Stimulated activated CD8-positive, alpha-beta memory T cell treated with anti-CD3 and anti-CD28 coated beads, Interleukin-4, amount 100 ng/mL, for 24 hours (primary cell): ENCODE data around the gene SUPT7L.
"Not testable (repeated sequence)": the region's sequence is repeated elsewhere in the genome, so short reads cannot be mapped to it uniquely, and the experiment has no call there.

Experiments
- DNase-seq: peaks from one replicate; pipeline ENCODE4 v3.0.0-alpha.2; 2020; ENCODE audit warnings: low read depth

Gene SUPT7L

DNA sequence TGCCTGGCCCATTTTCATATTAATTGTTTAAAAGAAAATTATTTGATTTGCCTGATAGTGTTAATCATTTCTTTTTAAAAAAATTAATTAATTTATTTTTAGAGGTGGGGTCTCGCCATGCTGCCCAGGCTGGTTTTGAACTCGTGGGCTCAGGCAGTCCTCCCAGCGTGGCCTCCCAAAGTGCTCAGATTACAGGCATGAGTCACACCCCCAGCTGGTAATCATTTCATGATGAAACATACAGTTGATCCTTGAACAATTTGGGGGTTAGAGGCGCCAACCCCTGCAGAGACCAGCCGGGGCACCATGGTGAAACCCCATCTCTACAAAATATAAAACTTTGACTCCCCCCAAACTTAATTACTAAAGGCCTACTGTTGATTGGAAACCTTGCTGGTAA lies 26.6 kb downstream of the SUPT7L start:
- DNase-seq: no peak

DNA sequence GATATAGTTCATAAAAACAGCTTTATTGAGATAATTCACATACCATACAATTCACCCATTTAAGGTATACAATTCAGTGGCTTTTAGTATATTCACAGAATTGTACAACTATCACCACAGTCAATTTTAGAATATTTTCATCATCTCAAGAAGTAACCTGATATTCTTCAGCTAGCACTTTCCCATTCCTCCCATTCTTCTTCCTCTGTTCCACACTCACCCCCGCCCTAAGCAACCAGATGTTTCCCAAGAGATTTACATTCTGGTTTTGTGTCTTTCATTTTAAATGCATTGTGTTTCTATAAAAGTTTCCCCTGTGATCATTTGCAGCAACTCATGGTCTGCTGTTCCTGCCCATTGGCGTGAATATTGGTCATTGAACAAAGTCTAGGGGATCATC lies 29.1 kb downstream of the SUPT7L start:
- DNase-seq: no peak

GRCh38 chr2:27630257-27630656 lies 33.2 kb downstream of the SUPT7L start:
- DNase-seq: not testable (repeated sequence)

DNA sequence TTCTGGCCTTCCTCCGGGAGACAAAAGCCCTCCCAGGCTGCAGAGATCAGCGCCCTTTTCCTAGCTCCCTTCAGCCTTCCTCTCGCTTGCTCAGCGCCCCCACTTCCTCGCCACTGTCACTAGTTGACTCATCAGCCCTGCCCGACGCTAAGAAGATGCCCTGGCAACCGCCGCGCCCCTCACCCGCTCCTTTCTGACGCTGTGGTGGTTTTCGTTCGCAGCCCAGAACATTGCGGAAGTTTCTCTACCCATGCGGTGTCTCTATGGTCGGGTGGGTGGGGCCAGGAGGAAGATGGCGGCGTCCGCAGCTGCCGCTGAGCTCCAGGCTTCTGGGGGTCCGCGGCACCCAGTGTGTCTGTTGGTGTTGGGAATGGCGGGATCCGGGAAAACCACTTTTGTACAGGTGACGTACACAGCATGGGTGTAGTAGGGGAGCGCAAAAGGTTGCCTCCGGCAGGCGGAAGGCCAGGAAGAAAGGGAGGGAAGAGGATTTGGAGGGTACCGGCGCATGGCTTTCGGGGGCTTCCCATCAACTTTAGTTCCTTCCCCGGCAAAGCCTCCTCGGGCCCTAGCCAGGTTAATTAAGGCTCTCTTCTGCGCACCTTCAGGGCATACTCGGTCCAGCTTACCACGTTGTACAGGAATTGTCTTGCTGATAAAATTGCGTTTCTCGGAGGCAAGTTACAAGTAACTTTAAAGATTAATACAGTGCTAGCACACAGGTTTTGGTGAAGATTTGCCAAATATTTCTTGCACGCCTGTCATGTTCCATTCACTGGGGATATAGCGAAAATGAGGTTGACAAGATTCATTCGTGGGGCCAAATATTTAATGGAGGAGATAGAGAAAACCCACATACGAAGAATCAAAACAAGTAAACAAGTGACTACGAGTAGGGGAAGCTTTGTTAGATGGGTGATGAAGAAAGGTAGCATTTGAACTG lies 34.4 kb downstream of the SUPT7L start, which contains the start of the genes CCDC121 and GPN1:
TSS of gene CCDC121 (minus strand) at position 246 of the 943 bp plus-strand sequence. CDS start 1,213 bp downstream, outside the sequence.
TSS of gene GPN1 (plus strand) at position 284 of the 943 bp plus-strand sequence. CDS start at position 293, 9 bp downstream.
- DNase-seq: peak; percentile 93

DNA sequence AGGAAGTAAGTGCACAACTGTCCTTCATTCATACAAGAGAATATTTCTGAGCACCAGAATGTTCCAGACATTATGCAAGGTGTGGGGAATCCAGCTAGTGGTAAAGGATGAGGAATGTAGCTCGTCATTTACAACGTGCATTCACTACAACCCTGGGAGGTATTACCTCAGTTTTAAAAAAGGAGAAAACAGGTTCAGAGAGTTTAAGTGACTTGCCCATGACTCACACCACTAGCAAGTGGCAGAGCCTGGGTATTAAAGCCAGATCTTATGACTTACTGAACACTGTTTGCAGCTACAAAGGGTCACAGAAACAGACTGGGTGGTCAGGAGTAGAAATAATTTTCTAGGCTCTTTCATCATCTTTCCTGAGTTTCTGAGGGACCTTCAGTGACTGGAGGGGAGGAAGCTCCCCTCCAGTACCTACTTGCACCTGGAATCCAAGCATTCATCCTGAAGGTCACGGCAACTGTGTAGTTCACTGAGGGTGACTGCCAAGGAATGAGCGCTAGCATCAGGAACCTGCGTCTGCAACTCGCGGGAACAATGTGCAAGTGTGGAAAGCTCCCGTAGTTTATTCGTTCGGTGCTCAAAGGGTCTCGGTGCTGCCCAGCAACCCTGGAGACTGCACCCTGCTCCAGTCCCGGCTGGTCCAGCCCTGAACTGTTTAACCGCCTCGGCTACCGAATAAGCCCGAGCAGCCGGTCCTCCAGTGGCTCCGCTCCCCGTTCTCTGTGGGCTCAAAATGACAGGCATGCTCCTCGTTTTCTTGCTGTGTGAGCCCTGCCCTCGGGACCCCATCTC lies 35.2 kb downstream of the SUPT7L start:
- DNase-seq: no peak

- DNase-seq: not testable (repeated sequence)
These were observed 36.5 kb downstream of the SUPT7L start for GRCh38 chr2:27626921-27627320.

DNA sequence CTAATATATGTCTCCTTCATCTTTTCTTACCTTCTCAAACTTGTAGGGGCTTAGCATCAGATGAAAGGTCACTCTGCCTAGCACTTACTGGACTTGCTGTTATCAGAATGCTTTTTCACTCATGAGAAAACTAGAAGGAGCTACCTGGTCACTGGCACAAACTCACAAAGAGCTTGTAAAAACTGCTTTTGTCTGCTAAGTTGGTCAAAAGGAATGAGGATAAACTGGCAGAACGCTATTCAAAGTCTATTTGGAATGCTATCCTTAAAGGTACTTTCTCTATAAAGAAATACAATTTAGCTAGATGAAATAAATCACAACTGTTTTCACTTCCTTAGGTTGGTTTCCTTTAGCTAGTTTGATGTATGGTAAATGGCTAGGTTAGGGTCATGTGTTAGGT lies 37.1 kb downstream of the SUPT7L start:
- not testable (repeated sequence) for DNase-seq

DNA sequence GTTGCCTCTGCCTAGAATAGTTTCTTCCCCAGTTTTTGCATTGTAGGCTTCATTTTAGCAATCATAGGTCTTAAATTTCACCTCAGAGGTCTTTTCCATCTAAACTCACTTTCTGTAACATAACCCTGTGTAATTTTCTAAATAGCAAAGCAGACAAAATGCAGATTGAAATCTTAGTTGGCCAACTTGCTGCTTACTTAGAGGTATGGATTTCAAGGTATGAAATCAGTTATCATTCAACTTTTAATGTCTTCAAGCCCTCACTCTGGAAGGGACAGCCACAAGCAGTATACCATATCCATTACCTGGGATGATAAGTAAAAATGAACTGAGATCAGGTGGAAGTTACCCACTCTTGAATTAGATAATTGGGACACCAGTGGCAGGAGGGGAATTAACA lies 38.5 kb downstream of the SUPT7L start:
- DNase-seq: no peak

GRCh38 chr2:27622921-27623384 lies 40.5 kb downstream of the SUPT7L start:
- no peak for DNase-seq

- DNase-seq: no peak
These were observed 41.9 kb downstream of the SUPT7L start for GRCh38 chr2:27621524-27621923.

GRCh38 chr2:27615316-27615715 lies 48.1 kb downstream of the SUPT7L start:
- no peak for DNase-seq

- no peak for DNase-seq
These were observed 49.4 kb downstream of the SUPT7L start for GRCh38 chr2:27613985-27614384.

- DNase-seq: no peak
These were observed 56.8 kb downstream of the SUPT7L start for GRCh38 chr2:27606611-27607010.
